HCT116 (cell line): Measurements from ENCODE around the gene MYRF. TPM values are rescaled to one million over a fixed set of nuclear protein-coding genes. Genes with fewer than 3 reads are reported as not detected.

ENCODE experiments used
- ATAC-seq: fragments of 200-7000 bp; cut with Tn5 transposase; 2 replicates; pipeline ENCODE4 v1.9.1; 2020; ENCODE audit warnings: mild to moderate bottlenecking, moderate library complexity
- BruUV-seq: library from RNA; stranded (reverse); fragments of 400-500 nt; replicated peaks from 2 replicates; lab custom pipeline; 2021; lab: Mats Ljungman, UMichigan
- CTCF ChIA-PET: fragments of 300-600 bp; sonication (Branson Sonifier 250); formaldehyde crosslinking; loops from one replicate; lab custom pipeline; 2021; ENCODE audit warnings: antibody characterized with exemption; lab: Charles Lee
- POLR2A ChIA-PET: fragments of 300-600, 350-600 bp; sonication (Branson Sonifier 250); formaldehyde crosslinking; loops from one replicate; lab custom pipeline; 2021; ENCODE audit warnings: antibody characterized with exemption; lab: Charles Lee
- RAD21 ChIA-PET, 2 experiments: fragments of 300-600 bp; sonication (Branson Sonifier 250); formaldehyde crosslinking; loops; one replicate each; lab custom pipeline; 2023; ENCODE audit warnings: low total read pairs in 2 of 2; ENCODE audit not compliant: uncharacterized antibody in 2 of 2, unreplicated experiment in 2 of 2, low non-redundant PET in 1 of 2; lab: Charles Lee
- DNase-seq: peaks from one replicate; pipeline ENCODE4 v3.0.0-alpha.2; 2010; ENCODE audit warnings: low read depth, low spot score
- H2AFZ ChIP-seq: fragments of 200-600 bp; shearing (Covaris generic), sonication (generic); 2 replicates; pipeline ENCODE4 v1.6.1; 2017; ENCODE audit warnings: low read depth, mixed run types, mixed read lengths, antibody characterized with exemption, low read length; ENCODE audit not compliant: poor library complexity, severe bottlenecking
- H3K27ac ChIP-seq: 2 replicates; pipeline ENCODE4 v1.5.1; 2012; ENCODE audit warnings: low read depth, low read length
- H3K27me3 ChIP-seq: fragments of 200-600 bp; sonication (generic); 2 replicates; pipeline ENCODE4 v1.6.1; 2016; ENCODE audit warnings: mixed run types, low read length, mixed read lengths; ENCODE audit not compliant: insufficient read depth
- H3K36me3 ChIP-seq, 2 experiments: fragments of 200-500 bp in 1 of 2; fragments of 200-600 bp in 1 of 2; sonication (Bioruptor generic) in 1 of 2; sonication (generic) in 1 of 2; 2 replicates each; pipeline versions ENCODE4 v1.5.1 to v1.6.1; 2014 to 2016; ENCODE audit warnings: low read length in 2 of 2, inconsistent platforms in 1 of 2, mixed read lengths in 1 of 2, mixed run types in 1 of 2; ENCODE audit not compliant: insufficient read depth in 2 of 2, control insufficient read depth in 1 of 2
- H3K4me1 ChIP-seq, 2 experiments: fragments of 200-600 bp in 1 of 2; sonication (generic) in 1 of 2; 2 replicates each; pipeline versions ENCODE4 v1.5.1 to v1.6.1; 2012 to 2017; ENCODE audit warnings: low read length in 2 of 2, inconsistent platforms in 1 of 2, mild to moderate bottlenecking in 1 of 2, mixed read lengths in 1 of 2, mixed run types in 1 of 2, moderate library complexity in 1 of 2; ENCODE audit not compliant: insufficient read depth in 2 of 2, control insufficient read depth in 1 of 2
- H3K4me2 ChIP-seq: fragments of 200-600 bp; sonication (generic); 2 replicates; pipeline ENCODE4 v1.6.1; 2017; ENCODE audit warnings: mixed run types, low read length, mixed read lengths
- H3K4me3 ChIP-seq, 2 experiments: fragments of 200-600 bp in 1 of 2; sonication (generic) in 1 of 2; replicated peaks in 1 of 2; 2 replicates each; pipeline ENCODE4 v1.5.1; 2011 to 2016; ENCODE audit warnings: low read length in 2 of 2, control low read depth in 1 of 2, low read depth in 1 of 2, mild to moderate bottlenecking in 1 of 2, mixed read lengths in 1 of 2, mixed run types in 1 of 2
- H3K79me2 ChIP-seq: fragments of 200-600 bp; sonication (generic); 2 replicates; pipeline ENCODE4 v1.6.1; 2017; ENCODE audit warnings: mild to moderate bottlenecking, mixed run types, low read length, moderate library complexity, mixed read lengths; ENCODE audit not compliant: insufficient read depth
- H3K9ac ChIP-seq: fragments of 200-600 bp; sonication (generic); 2 replicates; pipeline ENCODE4 v1.6.1; 2016; ENCODE audit warnings: low read length, mixed read lengths
- H3K9me2 ChIP-seq: fragments of 200-600 bp; sonication (generic), shearing (Covaris generic); 2 replicates; pipeline ENCODE4 v1.6.1; 2017; ENCODE audit warnings: mixed run types, mild to moderate bottlenecking, moderate library complexity; ENCODE audit not compliant: insufficient read depth
- H3K9me3 ChIP-seq, 2 experiments: fragments of 200-500 bp in 1 of 2; fragments of 200-600 bp in 1 of 2; sonication (Bioruptor generic) in 1 of 2; sonication (generic) in 1 of 2; 2 replicates each; pipeline ENCODE4 v1.6.1; 2014 to 2017; ENCODE audit warnings: low read length in 2 of 2, mixed read lengths in 2 of 2, inconsistent platforms in 1 of 2, low read depth in 1 of 2, mild to moderate bottlenecking in 1 of 2, mixed run types in 1 of 2, moderate library complexity in 1 of 2; ENCODE audit not compliant: control insufficient read depth in 1 of 2, insufficient read depth in 1 of 2
- H4K20me1 ChIP-seq: fragments of 200-600 bp; sonication (generic), shearing (Covaris generic); 2 replicates; pipeline ENCODE4 v1.6.1; 2017; ENCODE audit warnings: mixed run types, mild to moderate bottlenecking, moderate library complexity; ENCODE audit not compliant: insufficient read depth
- CBX3 ChIP-seq: IDR thresholded peaks from 2 replicates; pipeline ENCODE4 v1.6.1; 2012; ENCODE audit warnings: low read depth
- EGR1 ChIP-seq: IDR thresholded peaks from 2 replicates; pipeline ENCODE4 v1.6.1; 2012; ENCODE audit warnings: low read depth
- ELF1 ChIP-seq: IDR thresholded peaks from 2 replicates; pipeline ENCODE4 v1.6.1; 2012; ENCODE audit warnings: low read depth, borderline replicate concordance
- EZH2phosphoT487 ChIP-seq: fragments of 200-600 bp; IDR thresholded peaks from 2 replicates; pipeline ENCODE4 v1.6.1; 2018; ENCODE audit warnings: antibody characterized with exemption, borderline replicate concordance
- FOSL1 ChIP-seq: IDR thresholded peaks from 2 replicates; pipeline ENCODE4 v1.6.1; 2012; ENCODE audit warnings: low read depth
- POLR2A ChIP-seq: IDR thresholded peaks from 2 replicates; pipeline ENCODE4 v1.7.0; 2011; ENCODE audit warnings: borderline replicate concordance; ENCODE audit not compliant: insufficient read depth, insufficient read length; ENCODE audit errors: extremely low read depth
- SIN3A ChIP-seq: IDR thresholded peaks from 2 replicates; pipeline ENCODE4 v1.6.1; 2012; ENCODE audit warnings: low read depth
- TCF7L2 ChIP-seq: IDR thresholded peaks from 2 replicates; pipeline ENCODE4 v1.7.0; 2011; ENCODE audit warnings: borderline replicate concordance, inconsistent platforms; ENCODE audit not compliant: insufficient read depth, insufficient read length; ENCODE audit errors: extremely low read depth
- intact Hi-C: fragments of 100-400 bp; cut with micrococcal nuclease; formaldehyde crosslinking; loops from 2 replicates; pipeline ENCODE4 v1.10.0; 2022
- total RNA-seq: library from RNA; stranded (reverse); gene quantifications from one replicate; pipeline ENCODE4 v1.2.1, GENCODE V29; 2021; ENCODE audit not compliant: unreplicated experiment
- TF ChIP-seq, protein P1 (sequence below): IDR thresholded peaks from 2 replicates; pipeline ENCODE4 v1.6.1; 2012; ENCODE audit warnings: low read depth

The MYRF gene
- total RNA-seq, 1 experiment from 2014 or later, result 52.3 TPM

DNA sequence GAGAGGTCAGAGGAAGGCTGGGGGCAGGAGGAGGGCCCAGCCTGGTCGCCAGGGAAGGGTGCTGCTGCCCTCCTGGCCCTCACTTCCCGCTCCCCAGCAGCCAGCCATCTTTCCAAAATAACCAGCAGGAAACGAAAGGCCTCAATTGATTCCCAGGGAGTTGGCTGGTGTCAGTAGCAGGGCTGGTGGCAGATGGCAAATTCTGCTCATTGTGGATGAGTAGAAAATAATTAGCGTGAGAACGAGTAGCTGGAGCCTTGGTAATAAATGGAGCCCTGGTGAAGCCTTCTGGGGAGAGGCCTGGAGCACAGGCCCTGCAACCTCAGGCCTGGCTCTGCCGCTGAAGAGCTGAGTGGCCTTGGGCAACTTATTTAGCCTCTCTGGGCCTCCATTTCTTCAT lies 40.9 kb upstream of the MYRF start:
- Histone ChIP-seq H2AFZ (no peak overlapping the region), H3K79me2 (no peaks in the 10 kb centered on the region)
- BruUV-seq, result no TSS peak
- intact Hi-C loops, result no loop called here
- TF ChIP-seq CBX3 (no peak), EGR1 (no peak), TCF7L2 (no peak), SIN3A (no peak), EZH2phosphoT487 (no peak), POLR2A (no peak), ELF1 (no peak), FOSL1 (no peak)
- TF ChIP-seq, protein P1, sequence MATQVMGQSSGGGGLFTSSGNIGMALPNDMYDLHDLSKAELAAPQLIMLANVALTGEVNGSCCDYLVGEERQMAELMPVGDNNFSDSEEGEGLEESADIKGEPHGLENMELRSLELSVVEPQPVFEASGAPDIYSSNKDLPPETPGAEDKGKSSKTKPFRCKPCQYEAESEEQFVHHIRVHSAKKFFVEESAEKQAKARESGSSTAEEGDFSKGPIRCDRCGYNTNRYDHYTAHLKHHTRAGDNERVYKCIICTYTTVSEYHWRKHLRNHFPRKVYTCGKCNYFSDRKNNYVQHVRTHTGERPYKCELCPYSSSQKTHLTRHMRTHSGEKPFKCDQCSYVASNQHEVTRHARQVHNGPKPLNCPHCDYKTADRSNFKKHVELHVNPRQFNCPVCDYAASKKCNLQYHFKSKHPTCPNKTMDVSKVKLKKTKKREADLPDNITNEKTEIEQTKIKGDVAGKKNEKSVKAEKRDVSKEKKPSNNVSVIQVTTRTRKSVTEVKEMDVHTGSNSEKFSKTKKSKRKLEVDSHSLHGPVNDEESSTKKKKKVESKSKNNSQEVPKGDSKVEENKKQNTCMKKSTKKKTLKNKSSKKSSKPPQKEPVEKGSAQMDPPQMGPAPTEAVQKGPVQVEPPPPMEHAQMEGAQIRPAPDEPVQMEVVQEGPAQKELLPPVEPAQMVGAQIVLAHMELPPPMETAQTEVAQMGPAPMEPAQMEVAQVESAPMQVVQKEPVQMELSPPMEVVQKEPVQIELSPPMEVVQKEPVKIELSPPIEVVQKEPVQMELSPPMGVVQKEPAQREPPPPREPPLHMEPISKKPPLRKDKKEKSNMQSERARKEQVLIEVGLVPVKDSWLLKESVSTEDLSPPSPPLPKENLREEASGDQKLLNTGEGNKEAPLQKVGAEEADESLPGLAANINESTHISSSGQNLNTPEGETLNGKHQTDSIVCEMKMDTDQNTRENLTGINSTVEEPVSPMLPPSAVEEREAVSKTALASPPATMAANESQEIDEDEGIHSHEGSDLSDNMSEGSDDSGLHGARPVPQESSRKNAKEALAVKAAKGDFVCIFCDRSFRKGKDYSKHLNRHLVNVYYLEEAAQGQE, result no peak
- TF ChIP-seq, all 23 proteins: peak for 0
- ATAC-seq (no peak), DNase-seq (no peak)
- H3K9ac ChIP-seq, result no peak overlapping the region
- no peaks in the 10 kb centered on the region for H3K9me2 ChIP-seq
- H3K27me3 ChIP-seq, result no peaks in the 10 kb centered on the region
- no peak overlapping the region for H3K4me3 ChIP-seq
- RAD21 ChIA-PET, result no interaction called here
- H3K9me3 ChIP-seq, result no peaks in the 10 kb centered on the region
- H3K27ac ChIP-seq, result no peak overlapping the region
- CTCF ChIA-PET, result interaction anchor here (1.3 kb wide), 1 partner anchor 22 kb away, joined by 5 read pairs; no protein-coding TSS in a partner anchor
- H4K20me1 ChIP-seq, result no peaks in the 10 kb centered on the region
- no peak overlapping the region for H3K4me2 ChIP-seq
- POLR2A ChIA-PET, result no interaction called here
- H3K36me3 ChIP-seq, result no peaks in the 10 kb centered on the region
- peaks cover 2 to 4% of the 10 kb centered on the region in 2 experiments; a peak in 2 of 4 replicates for H3K4me1 ChIP-seq
